ENCODE results near the gene C6orf89. TPM values are rescaled to one million over a fixed set of nuclear protein-coding genes. Genes with fewer than 3 reads are reported as not detected.
A peak's percentile ranks its signal among the peaks of the same experiment; 100 is the strongest.

Gene C6orf89
- total RNA-seq, 1 donor from 2014 or later, result 76.6 TPM

- peak; percentile 71 for ATAC-seq
- intact Hi-C loops (cut with micrococcal nuclease), result loop anchor here (10.0 kb wide), 1 partner anchor 79 kb away; no protein-coding TSS in a partner anchor
- peak; percentile 87 for DNase-seq
These were observed 87.9 kb downstream of the C6orf89 start for GRCh38 chr6:36973647-36974046.

- ATAC-seq (no peak), DNase-seq (no peak)
- intact Hi-C loops (cut with micrococcal nuclease), result loop anchor here (10.0 kb wide), 1 partner anchor 81 kb away; no protein-coding TSS in a partner anchor
These were observed 89.7 kb downstream of the C6orf89 start for GRCh38 chr6:36975231-36976006.

GRCh38 chr6:36976007-36976264, 90.2 kb downstream of the C6orf89 start:
- no peak for ATAC-seq
- no peak for DNase-seq
- intact Hi-C loops (cut with micrococcal nuclease), result loop anchor here (10.0 kb wide), 1 partner anchor 81 kb away; no protein-coding TSS in a partner anchor

- DNase-seq, result no peak
- no peak for ATAC-seq
- intact Hi-C loops (cut with micrococcal nuclease), result loop anchor here (10.0 kb wide), 1 partner anchor 82 kb away; no protein-coding TSS in a partner anchor
These were observed 90.8 kb downstream of the C6orf89 start for GRCh38 chr6:36976509-36976908.

GRCh38 chr6:36976931-36977330, 91.2 kb downstream of the C6orf89 start:
- ATAC-seq, result no peak
- intact Hi-C loops (cut with micrococcal nuclease), result loop anchor here (10.0 kb wide), 1 partner anchor 82 kb away; no protein-coding TSS in a partner anchor
- no peak for DNase-seq

GRCh38 chr6:36977470-36977941, 91.8 kb downstream of the C6orf89 start:
- DNase-seq (no peak), ATAC-seq (no peak)
- intact Hi-C loops (cut with micrococcal nuclease), result loop anchor here (10.0 kb wide), 1 partner anchor 83 kb away; no protein-coding TSS in a partner anchor

Other genes starting within 250 kb of the C6orf89 start
- gene CDKN1A, start 207.2 kb upstream of the C6orf89 start, total RNA-seq, result 40.0 TPM
- gene RAB44, start 188.1 kb upstream of the C6orf89 start, total RNA-seq, result 0.07 TPM
- gene CPNE5, start 46.5 kb upstream of the C6orf89 start, total RNA-seq, result 20.4 TPM
- 60.3 TPM for gene PPIL1, start 11.1 kb upstream of the C6orf89 start, total RNA-seq
- gene PI16, start 68.8 kb downstream of the C6orf89 start, total RNA-seq, result 4.1 TPM
- gene MTCH1, start 100.2 kb downstream of the C6orf89 start, total RNA-seq, result 216 TPM
- 8.0 TPM for gene FGD2, start 119.7 kb downstream of the C6orf89 start, total RNA-seq